HPDE6-E6E7 (cell line): Measurements from ENCODE around the gene PPP1R12A.

Source experiments
- DNase-seq: peaks from one replicate; pipeline ENCODE4 v3.0.0; 2011; ENCODE audit warnings: missing footprints; ENCODE audit errors: extremely low spot score

The PPP1R12A gene

GRCh38 chr12:79935624-79936345 is 888 bp upstream of the PPP1R12A start:
- DNase-seq: no peak

- no peak for DNase-seq
Observed at GRCh38 chr12:79934281-79935020, 446 bp downstream of the PPP1R12A start.

- no peak for DNase-seq
Observed at GRCh38 chr12:79933532-79934264, 1.2 kb downstream of the PPP1R12A start.

GRCh38 chr12:79933043-79933442 is 1.9 kb downstream of the PPP1R12A start:
- no peak for DNase-seq

GRCh38 chr12:79932357-79932756 is 2.5 kb downstream of the PPP1R12A start:
- DNase-seq: no peak

- DNase-seq: no peak
Observed at GRCh38 chr12:79929065-79929464, 5.8 kb downstream of the PPP1R12A start.

GRCh38 chr12:79927772-79928474 is 7.0 kb downstream of the PPP1R12A start:
- DNase-seq: no peak

- no peak for DNase-seq
Observed at GRCh38 chr12:79926951-79927350, 7.9 kb downstream of the PPP1R12A start.

- no peak for DNase-seq
Observed at GRCh38 chr12:79925492-79925891, 9.4 kb downstream of the PPP1R12A start.

- no peak for DNase-seq
Observed at GRCh38 chr12:79921786-79922185, 13.1 kb downstream of the PPP1R12A start.

- DNase-seq: no peak
Observed at GRCh38 chr12:79920421-79921238, 14.3 kb downstream of the PPP1R12A start.

GRCh38 chr12:79919762-79920161 is 15.1 kb downstream of the PPP1R12A start:
- no peak for DNase-seq

- no peak for DNase-seq
Observed at GRCh38 chr12:79916826-79917225, 18.1 kb downstream of the PPP1R12A start.

GRCh38 chr12:79911889-79912656 is 22.8 kb downstream of the PPP1R12A start:
- DNase-seq: no peak

GRCh38 chr12:79908366-79908765 is 26.5 kb downstream of the PPP1R12A start:
- no peak for DNase-seq

GRCh38 chr12:79901506-79901905 is 33.4 kb downstream of the PPP1R12A start:
- no peak for DNase-seq

GRCh38 chr12:79900951-79901350 is 33.9 kb downstream of the PPP1R12A start:
- no peak for DNase-seq

- DNase-seq: no peak
Observed at GRCh38 chr12:79900199-79900598, 34.7 kb downstream of the PPP1R12A start.

- DNase-seq: peak; percentile 21
Observed at GRCh38 chr12:79897617-79898016, 37.3 kb downstream of the PPP1R12A start.

GRCh38 chr12:79895804-79896203 is 39.1 kb downstream of the PPP1R12A start:
- no peak for DNase-seq
